ENCODE results near the gene MYD88. TPM values are rescaled to one million over a fixed set of nuclear protein-coding genes. Genes with fewer than 3 reads are reported as not detected.

MYD88 gene
- polyA plus RNA-seq (ENCODE audit: insufficient read length in 4 of 4), result 10 to 100 TPM; 24.0 to 29.8 (median 25.7) TPM

DNA sequence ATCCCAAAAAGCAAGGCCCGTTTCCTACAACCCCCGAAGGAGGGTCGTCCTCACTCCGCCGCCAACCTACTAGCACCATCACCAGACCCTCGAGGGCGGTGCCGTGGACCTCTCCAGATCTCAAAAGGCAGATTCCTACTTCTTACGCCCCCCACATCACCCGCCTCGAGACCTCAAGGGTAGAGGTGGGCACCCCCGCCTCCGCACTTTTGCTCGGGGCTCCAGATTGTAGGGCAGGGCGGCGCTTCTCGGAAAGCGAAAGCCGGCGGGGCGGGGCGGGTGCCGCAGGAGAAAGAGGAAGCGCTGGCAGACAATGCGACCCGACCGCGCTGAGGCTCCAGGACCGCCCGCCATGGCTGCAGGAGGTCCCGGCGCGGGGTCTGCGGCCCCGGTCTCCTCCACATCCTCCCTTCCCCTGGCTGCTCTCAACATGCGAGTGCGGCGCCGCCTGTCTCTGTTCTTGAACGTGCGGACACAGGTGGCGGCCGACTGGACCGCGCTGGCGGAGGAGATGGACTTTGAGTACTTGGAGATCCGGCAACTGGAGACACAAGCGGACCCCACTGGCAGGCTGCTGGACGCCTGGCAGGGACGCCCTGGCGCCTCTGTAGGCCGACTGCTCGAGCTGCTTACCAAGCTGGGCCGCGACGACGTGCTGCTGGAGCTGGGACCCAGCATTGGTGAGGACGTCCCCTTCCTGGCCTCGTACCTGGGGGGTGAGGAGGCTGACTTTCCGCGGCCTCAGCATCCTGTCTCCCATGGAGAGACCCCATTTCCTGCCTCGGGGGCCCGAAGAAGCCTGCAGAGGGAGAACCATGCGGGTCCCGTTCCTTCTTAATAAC is at the start of gene MYD88:
TSS of gene MYD88 (plus strand) at position 313 of the 842 bp plus-strand sequence. CDS start at position 353, 40 bp downstream.
- DNase-seq (ENCODE audit: low read depth in 4 of 4, low spot score in 3 of 4), result no peak

DNA sequence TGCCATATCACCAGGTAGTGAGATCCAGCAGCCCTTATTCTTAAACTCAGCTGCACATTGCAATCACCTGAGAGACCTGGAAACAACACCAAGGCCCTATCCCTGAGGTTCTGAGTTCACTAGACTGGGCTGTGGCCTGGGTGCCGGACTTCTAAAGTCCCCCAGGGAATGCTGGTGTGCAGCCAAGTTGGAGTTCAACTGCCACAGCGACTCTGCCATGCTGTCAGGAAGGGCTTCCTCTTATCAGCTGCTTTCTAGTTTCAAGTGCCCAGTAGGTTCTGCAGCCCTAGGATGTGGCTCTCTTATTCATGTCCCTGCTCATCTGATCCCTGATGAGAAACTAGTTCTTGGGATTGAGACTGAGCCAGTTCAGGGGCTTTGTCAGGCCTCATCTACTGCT is 49.3 kb upstream of the MYD88 start:
- no peak for DNase-seq (ENCODE audit: low read depth in 4 of 4, low spot score in 3 of 4)

DNA sequence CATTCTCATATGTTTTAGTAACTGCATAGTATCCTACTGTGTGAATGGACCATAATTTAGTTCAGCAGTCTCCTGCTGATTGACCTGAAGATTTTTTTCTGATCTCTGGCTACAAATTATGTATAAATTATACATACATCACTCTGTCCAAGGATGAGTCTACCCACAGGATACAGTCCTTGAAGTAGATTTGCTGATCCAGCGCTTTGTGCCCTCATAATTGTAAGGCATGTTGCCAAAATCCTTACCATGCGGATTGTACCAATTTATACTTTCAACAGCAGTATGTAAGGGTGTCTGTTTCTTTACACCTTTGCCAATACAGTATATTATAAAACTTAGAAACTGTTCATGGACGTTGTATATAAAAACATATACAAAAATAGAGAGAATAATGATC is 48.0 kb upstream of the MYD88 start:
- no peak for DNase-seq (ENCODE audit: low read depth in 4 of 4, low spot score in 3 of 4)

DNA sequence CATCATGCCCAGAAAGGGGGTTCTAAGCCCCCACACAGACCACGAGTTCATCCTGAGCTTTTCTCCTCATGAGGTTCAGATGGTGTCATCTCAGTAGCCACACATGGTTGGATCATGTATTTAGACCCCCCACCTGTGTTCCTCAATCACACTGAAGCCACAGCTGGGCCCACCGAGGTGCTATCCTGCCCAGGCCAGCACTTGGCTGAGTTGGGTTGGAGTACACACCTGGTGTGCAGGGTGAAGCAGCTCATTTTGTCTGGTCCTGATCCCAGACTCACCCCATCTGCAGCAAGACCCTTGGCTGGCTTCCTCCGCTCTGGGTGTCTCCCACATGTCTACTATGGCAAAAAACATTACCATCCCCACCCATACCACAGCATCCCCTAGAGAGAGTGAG is 43.5 kb upstream of the MYD88 start:
- DNase-seq (ENCODE audit: low read depth in 4 of 4, low spot score in 3 of 4), result no peak

DNA sequence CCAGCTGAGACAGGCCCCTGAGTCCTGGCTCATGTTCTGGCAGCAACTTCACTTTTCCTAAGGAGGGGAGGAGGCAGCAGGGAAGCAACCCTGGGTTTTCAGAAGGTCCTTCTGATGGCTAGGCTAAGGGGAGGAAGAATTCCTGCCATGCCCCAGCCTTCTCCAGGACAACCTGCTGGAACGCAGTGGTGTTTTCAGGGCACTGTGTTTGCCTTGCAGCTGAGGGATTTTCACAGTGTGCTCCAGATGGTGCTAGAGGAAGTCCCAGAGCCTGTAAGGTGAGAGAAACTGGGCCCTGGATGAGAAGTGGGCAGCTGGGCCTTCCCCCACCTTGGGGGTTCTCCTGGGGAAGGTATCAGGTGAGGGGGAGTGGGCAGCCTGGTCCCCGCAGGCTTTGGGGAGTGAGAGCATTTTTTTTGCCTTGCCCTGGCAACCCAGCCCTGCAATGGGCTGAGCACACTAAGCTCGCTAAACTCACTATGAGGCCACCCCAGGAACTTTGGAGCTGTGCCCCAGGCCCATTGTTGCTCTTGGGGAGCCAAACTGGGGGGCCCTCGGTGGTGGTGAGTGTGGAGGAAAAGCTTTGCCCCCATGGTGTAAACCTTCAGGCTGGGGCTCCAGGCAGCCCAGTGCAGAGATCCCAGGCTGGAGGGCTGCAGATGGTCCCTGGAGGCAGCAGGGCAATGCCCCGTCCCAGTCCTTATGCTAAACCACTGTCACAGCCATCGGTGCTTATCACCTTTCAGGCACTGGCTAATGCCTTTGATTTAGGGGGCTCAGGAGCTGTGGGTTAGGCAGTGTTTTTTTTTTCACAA is 42.6 kb upstream of the MYD88 start:
- no peak for DNase-seq (ENCODE audit: low read depth in 4 of 4, low spot score in 3 of 4)

DNA sequence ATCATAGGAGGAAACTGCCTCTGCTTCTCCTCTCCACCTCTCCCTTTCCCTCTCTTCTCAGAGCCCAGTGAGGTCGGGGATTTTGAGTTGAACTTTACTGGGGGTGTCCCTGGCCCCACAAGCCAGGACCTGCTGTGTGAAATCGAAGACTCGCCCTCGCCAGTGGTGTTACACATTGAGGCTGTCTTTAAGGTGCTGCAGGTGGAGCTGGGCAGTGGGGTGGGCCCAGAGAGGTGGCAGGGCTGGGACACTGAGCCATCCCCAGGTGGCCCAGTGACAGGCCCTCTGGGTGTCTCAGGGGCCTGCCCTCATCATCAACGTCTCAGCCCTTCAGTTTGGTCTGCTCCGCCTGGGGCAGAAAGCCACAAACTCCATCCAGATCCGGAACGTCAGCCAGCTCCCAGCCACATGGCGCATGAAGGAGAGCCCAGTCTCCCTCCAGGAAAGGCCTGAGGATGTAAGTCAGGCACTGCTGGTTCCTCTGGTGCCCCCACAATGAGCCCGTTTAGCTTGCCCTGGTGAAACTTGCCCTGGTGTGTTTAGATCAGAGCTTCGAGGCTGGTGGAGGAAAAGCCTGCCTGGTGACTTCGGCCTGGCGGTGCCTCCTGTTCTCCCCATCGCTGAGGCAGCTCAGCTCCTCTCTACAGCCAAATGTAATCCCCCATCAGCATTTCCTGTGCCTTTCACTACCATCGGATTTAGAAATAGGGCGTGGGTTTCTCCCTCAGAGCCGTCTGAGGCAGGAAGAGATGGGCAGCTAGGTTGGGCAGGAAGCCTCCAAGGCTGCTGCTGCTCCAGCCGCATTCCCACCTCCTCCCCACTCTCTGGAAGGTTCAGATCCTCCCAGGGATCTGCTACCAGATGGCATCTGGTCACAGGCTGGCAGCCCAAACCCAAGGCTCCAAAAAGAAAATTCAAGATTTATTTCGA is 40.8 kb upstream of the MYD88 start:
- DNase-seq (ENCODE audit: low read depth in 4 of 4, low spot score in 3 of 4), result no peak

DNA sequence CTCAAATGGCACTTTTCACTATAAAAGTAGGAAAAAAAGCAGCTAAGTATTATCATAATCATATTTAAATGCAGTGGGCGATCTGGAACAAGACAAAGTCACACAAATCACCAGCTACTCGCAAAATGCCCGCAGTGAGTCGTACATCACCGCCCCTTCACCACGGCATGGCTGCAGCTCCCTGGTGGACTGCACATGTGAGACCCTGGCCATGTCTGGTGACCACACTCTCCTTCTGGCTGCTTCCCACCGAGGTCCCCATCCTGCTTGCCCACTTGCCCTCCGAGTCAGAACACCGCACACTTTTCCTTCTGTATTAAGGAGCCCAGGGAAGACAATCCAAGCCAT is 40.1 kb upstream of the MYD88 start:
- DNase-seq (ENCODE audit: low read depth in 4 of 4, low spot score in 3 of 4), result no peak

DNA sequence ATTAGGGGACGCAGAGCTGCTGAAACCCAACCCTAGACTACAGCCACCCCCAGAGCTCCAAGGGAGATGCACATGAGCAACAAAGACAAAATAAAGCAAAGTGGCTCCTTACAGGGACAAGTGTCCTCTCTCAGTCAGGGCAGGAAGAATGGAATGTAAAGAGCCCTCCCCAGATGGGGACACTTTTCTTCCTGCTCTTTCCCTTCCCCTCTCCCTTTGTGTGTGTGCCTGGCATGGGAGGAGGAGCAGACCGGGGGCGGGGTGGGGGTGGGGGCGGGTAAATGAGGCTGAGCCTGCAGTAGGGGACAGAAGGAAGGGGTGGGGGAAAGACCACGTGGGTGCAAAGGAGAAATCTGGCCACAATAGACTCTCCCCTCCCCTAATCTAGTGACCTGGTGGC is 38.9 kb upstream of the MYD88 start:
- DNase-seq (ENCODE audit: low read depth in 4 of 4, low spot score in 3 of 4), result no peak

DNA sequence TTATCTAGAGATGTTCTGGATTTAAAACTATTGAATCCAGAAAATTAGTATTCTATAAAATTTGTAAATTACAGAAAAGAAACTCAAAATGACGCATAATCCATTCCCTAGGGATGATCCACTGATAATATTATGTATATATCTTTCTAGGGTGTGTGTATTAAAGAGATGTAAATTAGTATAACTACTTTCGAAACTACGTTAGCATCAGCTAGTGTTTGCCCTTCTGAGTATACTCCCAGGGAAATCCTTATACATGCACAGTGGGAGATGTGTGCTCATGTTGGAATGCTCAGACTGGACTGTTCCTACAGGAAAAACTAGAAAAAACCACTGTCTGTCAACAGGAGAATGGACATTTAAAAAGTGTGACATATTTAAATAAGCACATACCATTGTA is 38.0 kb upstream of the MYD88 start:
- DNase-seq (ENCODE audit: low read depth in 4 of 4, low spot score in 3 of 4), result no peak

DNA sequence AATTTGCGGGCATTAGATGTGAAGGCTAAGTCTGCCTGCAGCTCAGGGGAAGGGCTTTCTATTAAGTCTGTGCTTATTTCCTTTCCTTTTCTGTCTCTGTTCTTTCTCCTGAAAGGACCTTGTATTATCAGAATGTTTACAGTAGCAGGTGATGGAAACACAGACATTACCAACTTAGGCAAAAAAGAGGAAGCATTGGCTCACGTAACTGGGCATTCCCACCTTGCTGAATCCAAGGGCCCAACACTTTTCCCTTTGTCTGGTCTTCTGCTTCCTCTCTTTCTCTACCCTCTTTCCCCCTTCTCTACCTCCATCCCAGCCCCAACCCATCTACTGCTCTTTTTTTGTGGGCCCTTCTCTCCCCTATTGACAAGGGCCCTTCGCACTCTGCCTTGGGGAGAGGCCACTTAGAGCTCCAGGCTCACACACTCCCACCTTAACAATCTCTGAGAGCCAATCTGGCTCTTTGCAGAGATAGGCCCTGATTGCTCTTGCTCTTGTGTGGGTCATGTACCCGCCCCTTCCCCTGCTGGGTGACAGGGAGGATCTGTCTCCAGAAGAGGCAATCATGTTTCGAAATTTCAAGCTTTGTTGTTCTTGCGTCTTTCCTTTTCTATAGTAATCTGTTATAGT is 36.5 kb upstream of the MYD88 start:
- no peak for DNase-seq (ENCODE audit: low read depth in 4 of 4, low spot score in 3 of 4)

DNA sequence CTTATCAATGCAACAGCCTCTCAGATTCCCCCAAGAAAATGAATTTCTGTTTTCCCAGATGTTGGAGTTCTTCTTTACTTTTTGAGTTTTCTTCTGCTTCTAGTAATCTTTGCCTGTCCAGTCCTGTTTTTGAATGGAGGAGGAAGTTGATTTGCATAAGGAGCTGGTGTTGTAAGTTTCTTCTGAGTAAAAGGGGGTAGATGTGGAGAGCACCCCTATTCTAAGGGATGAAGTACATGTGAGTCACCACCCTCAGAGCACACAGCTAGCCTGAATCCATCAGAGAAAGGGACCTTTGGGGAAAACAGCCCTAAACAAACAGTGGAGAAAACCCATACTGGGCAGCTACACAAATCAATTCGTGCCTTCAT is 36.0 kb upstream of the MYD88 start:
- DNase-seq (ENCODE audit: low read depth in 4 of 4, low spot score in 3 of 4), result no peak

DNA sequence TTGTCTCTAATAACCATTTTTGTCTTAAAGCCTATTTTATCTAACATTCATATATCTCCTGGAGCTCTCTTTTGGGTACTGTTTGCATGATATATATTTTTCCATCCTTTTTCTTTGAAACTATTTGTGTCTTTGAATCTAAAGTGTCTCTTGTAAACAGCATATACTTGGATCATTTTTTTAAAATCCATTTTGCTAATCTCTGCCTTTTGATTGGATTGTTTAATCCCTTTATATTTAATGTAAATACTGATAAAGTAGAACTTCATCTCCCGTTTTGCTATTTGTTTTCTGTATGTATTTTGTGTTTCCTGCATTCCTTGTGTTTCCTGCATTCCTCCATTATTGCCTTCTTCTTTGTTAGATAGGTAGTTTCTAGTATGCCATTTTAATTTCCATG is 32.9 kb upstream of the MYD88 start:
- DNase-seq (ENCODE audit: low read depth in 4 of 4, low spot score in 3 of 4), result no peak

DNA sequence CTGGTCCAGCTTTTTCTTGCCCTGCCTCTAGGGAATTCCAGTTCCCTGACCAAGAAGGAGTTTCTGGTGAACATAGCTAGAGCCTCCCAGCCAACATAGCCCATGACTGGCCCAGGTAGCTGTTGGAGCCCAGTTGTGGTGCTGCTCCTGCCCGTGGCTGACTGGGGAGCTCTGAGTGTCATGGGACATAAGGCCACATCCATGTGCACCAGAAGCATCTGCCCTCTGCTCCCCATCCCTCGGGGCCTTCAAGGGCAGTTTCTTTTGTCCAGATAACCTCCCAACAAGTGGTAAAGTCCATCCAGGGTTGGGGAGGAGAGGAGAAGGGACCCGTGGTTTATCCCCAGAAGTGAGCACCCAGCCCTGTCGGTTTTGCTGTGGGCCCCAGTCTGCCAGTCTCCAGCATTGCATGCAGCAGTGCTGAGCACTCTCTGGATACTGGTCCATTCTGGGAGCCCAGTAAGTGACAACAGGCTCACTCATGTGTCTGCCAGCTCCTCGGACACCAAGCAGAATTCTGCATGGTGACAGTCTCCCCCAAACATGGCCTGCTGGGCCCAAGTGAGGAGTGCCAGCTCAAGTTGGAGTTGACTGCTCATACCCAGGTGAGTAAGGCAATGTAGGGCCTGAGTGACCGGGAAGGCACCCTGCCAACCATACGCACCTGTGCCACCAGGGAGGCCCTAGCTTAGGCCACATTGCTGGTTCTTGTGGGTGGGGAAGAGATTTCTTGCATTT is 30.4 kb upstream of the MYD88 start:
- DNase-seq (ENCODE audit: low read depth in 4 of 4, low spot score in 3 of 4), result no peak

DNA sequence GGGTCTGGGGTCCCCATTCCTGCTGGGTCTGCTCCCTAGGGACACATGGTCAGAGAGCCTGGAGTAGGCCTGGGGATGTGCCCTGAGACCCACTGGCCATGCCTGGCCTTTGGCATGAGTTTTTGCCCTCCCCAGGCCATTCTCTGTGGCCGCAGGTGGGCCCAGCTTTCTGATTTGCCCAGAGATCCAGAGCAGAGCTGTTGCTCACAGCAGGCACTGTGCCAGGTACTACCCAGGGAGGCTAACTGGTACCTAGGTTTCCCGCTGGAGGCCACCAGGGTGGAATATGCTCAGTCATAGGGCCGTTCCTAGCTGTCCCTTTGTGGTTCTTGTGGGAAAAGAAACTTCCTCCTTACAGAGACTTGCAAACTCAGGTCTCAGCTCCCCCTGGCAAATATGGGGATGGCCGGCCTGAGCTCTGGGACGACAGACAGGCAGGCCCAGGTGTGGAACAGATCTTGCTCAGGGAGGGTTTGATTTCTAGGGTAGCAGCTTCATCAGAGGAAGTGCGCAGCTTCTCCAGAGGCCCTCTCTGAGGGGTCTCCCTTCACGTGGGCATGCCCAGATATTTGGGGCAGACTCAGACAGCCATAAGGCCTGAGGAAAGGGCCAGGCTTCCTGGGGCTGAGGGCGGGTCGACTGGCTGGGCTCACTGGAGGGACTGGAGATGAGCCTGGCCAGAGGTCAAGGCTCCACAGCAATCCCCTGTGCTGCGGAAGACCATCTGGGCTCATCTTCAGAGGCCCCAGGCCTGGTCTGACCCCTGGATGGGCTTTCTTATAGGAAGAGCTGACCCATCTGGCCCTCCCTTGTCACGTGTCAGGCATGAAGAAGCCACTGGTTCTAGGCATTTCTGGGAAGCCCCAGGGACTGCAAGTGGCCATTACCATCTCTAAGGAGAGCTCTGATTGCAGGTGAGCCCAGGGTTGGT is 29.5 kb upstream of the MYD88 start:
- no peak for DNase-seq (ENCODE audit: low read depth in 4 of 4, low spot score in 3 of 4)

DNA sequence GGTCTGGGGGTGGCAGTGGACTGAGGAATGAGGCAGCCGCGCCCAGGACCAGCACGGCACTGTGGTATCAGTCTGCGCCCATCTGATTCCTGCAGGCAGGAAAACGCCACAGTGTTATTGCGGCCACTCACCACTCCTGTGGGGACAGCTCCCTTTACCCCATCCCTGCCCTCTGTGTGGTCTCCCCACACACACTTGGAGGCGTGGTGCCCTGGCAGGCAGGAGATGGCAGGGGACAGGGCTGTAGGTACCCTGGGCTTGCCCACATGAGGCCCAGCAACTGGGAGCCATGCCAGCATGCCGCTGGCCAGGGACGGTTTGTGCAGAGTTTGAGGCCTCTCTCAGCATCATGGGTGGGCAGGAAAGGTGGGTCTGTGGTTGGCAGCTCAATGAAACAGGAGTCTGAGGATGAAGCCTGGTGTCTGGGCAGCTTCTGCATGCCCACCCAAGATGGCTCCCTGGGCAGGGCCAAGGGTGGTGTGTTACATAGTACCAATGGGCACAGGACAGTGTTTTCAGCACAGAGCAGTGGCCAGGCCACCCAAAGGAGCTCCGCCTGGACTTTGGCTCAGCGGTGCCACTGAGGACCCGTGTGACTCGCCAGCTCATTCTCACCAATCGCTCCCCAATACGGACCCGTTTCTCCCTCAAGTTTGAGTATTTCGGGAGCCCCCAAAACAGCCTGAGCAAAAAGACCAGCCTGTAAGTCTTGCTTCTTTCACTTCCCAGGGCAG is 28.7 kb upstream of the MYD88 start:
- no peak for DNase-seq (ENCODE audit: low read depth in 4 of 4, low spot score in 3 of 4)

DNA sequence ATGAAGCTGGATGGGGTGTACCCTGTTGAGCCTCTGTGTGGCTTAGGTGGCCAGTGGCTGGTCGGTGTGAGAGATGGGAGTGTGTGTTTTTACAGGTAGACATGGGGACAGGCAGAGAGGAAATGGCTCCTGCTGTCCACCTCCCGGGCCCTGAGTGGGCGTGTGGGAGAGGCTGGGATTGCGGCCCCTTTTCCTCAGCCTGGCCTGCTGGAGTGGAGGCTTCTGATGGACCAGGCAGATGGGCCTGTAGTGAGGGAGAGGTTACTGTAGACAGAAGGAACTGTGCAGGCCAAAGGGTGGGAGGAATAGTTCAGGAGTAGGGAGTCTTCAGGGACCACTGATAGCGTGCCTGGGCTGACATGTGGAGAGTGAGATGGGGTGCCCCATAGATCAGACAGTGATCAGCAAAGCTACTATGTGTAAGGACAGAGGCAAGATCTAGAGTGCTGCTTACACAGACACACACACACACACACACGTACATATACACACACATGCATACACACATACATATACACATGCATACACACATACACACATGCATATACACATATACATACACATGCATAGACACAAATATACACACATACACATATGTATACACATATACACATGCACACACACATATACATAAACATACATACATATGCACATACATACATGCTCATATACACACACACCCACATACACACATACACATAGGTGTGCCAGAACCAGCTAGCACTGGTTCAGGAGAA is 28.0 kb upstream of the MYD88 start:
- DNase-seq (ENCODE audit: low read depth in 4 of 4, low spot score in 3 of 4), result no peak

DNA sequence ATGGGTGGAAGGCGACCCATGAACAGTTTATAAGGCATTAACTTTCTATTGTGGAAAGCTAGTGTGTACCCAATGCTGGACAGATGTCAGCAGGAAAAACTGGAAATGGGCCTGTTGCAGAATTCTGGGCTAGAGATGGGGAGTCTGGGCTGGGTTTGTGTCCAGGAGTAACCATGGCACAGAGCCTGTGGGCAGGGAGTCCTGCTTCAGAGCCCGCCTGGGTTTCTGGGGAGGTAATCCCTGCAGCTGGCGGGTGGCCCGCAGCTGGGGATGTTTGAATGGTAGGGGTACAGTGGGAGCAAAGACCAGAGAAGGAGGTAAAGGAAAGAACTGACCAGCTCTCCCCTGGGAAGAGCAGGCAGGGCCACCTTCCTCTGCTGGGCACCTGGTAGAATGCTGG is 27.3 kb upstream of the MYD88 start:
- DNase-seq (ENCODE audit: low read depth in 4 of 4, low spot score in 3 of 4), result no peak

Measured in left renal pelvis (tissue), 4 donors.